HepG2 (cell line): Measurements from ENCODE around the gene PRSS21. TPM values are rescaled to one million over a fixed set of nuclear protein-coding genes. Genes with fewer than 3 reads are reported as not detected.

Experiments
- ARHGAP35 ChIP-seq: sonication (generic); formaldehyde crosslinking; IDR thresholded peaks from 2 replicates; pipeline ENCODE4 v1.9.0; 2022; ENCODE audit warnings: mild to moderate bottlenecking, inconsistent platforms, moderate library complexity, missing genetic modification reagents, borderline replicate concordance
- CEBPZ ChIP-seq: IDR thresholded peaks from 2 replicates; pipeline ENCODE4 v1.6.1; 2012; ENCODE audit warnings: low read length, improper control_type of control experiment
- CREM ChIP-seq, 2 experiments: sonication (generic) in 1 of 2; formaldehyde crosslinking in 1 of 2; IDR thresholded peaks; 2 replicates each; pipeline versions ENCODE4 v1.4.0 to v1.6.1; 2016 to 2020; ENCODE audit warnings: antibody characterized with exemption in 1 of 2, mild to moderate bottlenecking in 1 of 2, missing genetic modification reagents in 1 of 2
- ELF3 ChIP-seq: IDR thresholded peaks from 2 replicates; pipeline ENCODE4 v1.6.1; 2016; ENCODE audit warnings: missing genetic modification reagents, missing compliant biosample characterization
- FOSL1 ChIP-seq: sonication (generic); formaldehyde crosslinking; IDR thresholded peaks from 2 replicates; pipeline ENCODE4 v1.9.0; 2021; ENCODE audit warnings: missing genetic modification reagents, borderline replicate concordance
- FOXM1 ChIP-seq: sonication (generic); formaldehyde crosslinking; IDR thresholded peaks from 2 replicates; pipeline ENCODE4 v1.5.0; 2020; ENCODE audit warnings: missing genetic modification reagents
- HES4 ChIP-seq: sonication (generic); formaldehyde crosslinking; IDR thresholded peaks from 2 replicates; pipeline ENCODE4 v1.9.0; 2021; ENCODE audit warnings: mild to moderate bottlenecking, missing genetic modification reagents, borderline replicate concordance
- KMT2B ChIP-seq: IDR thresholded peaks from 2 replicates; pipeline ENCODE4 v1.6.1; 2016; ENCODE audit warnings: missing genetic modification reagents, missing compliant biosample characterization
- PHF8 ChIP-seq: sonication (generic); formaldehyde crosslinking; IDR thresholded peaks from 2 replicates; pipeline ENCODE4 v1.5.0; 2020; ENCODE audit warnings: missing genetic modification reagents
- POGZ ChIP-seq: sonication (generic); formaldehyde crosslinking; IDR thresholded peaks from 2 replicates; pipeline ENCODE4 v1.4.0; 2020; ENCODE audit warnings: mild to moderate bottlenecking, missing genetic modification reagents
- SNRNP70 ChIP-seq: fragments of 200-400 bp; formaldehyde crosslinking; IDR thresholded peaks from 2 replicates; pipeline ENCODE4 v1.6.1; 2017; ENCODE audit warnings: mild to moderate bottlenecking, low read depth, low read length, moderate library complexity
- XBP1 ChIP-seq: sonication (generic); formaldehyde crosslinking; IDR thresholded peaks from 2 replicates; pipeline ENCODE4 v1.5.0; 2020; ENCODE audit warnings: missing genetic modification reagents
- YEATS4 ChIP-seq: sonication (generic); formaldehyde crosslinking; IDR thresholded peaks from 2 replicates; pipeline ENCODE4 v1.4.0; 2020; ENCODE audit warnings: missing genetic modification reagents, borderline replicate concordance
- ZBTB4 ChIP-seq: sonication (generic); formaldehyde crosslinking; IDR thresholded peaks from 2 replicates; pipeline ENCODE4 v1.4.0; 2020; ENCODE audit warnings: missing genetic modification reagents, mild to moderate bottlenecking, borderline replicate concordance
- ZFAT ChIP-seq: sonication (generic); formaldehyde crosslinking; conservative IDR thresholded peaks from 2 replicates; pipeline ENCODE4 v1.8.1; 2023; ENCODE audit warnings: missing genetic modification reagents, inconsistent platforms
- ZFP37 ChIP-seq: sonication (generic); formaldehyde crosslinking; IDR thresholded peaks from 2 replicates; pipeline ENCODE4 v1.4.0; 2020; ENCODE audit warnings: missing genetic modification reagents, borderline replicate concordance
- ZMYM4 ChIP-seq: sonication (generic); formaldehyde crosslinking; IDR thresholded peaks from 2 replicates; pipeline ENCODE4 v1.8.1; 2023; ENCODE audit warnings: mild to moderate bottlenecking, missing genetic modification reagents
- ZNF143 ChIP-seq: sonication (generic); formaldehyde crosslinking; IDR thresholded peaks from 2 replicates; pipeline ENCODE4 v1.4.0; 2020; ENCODE audit warnings: missing genetic modification reagents
- ZNF44 ChIP-seq: sonication (generic); formaldehyde crosslinking; IDR thresholded peaks from 2 replicates; pipeline ENCODE4 v1.5.1; 2020; ENCODE audit warnings: mild to moderate bottlenecking, missing genetic modification reagents
- ZSCAN30 ChIP-seq: sonication (generic); formaldehyde crosslinking; IDR thresholded peaks from 2 replicates; pipeline ENCODE4 v1.5.0; 2020; ENCODE audit warnings: mild to moderate bottlenecking, missing genetic modification reagents
- polyA plus RNA-seq, 8 experiments: library from polyadenylated mRNA; depleted of rRNA in 3 of 8; stranded (reverse) in 7 of 8; unstranded in 1 of 8; fragments of >200 nt; fragmentation: Illumina TruSeq in 4 of 8; extraction: Trizol in 4 of 8; gene quantifications; 2 replicates each; pipeline versions ENCODE4 v1.2.1 to v1.2.3, GENCODE V29; 2011 to 2016; ENCODE audit warnings: low read depth in 4 of 8, missing spikeins in 1 of 8, mixed read lengths in 1 of 8; ENCODE audit not compliant: insufficient read depth in 1 of 8
- total RNA-seq, 5 experiments: library from RNA; depleted of rRNA; stranded (reverse); fragments of >200 nt; fragmentation: Illumina TruSeq; extraction: Trizol; gene quantifications; 2 replicates each; pipeline ENCODE4 v1.2.3, GENCODE V29; 2016; ENCODE audit warnings: low read depth in 1 of 5

PRSS21 gene
- total and polyA plus RNA-seq, 2 of the 13 experiments (the other 11 are each of a cell fraction or from before 2014, with no cell fraction given) = not detected

GRCh38 chr16:2867987-2868789 lies 51.2 kb downstream of the PRSS21 start (continued):
- TF ChIP-seq ZNF143 (peak; percentile 96), CREM (IDR thresholded peaks at IDR 0.05) (peak; percentile 40; the same call in 1 of the 2 replicates), CREM (CRISPR knock-in tag; IDR thresholded peaks at IDR 0.05) (no peak), KMT2B (CRISPR knock-in tag) (peak; percentile 76), ZBTB4 (no peak), FOSL1 (no peak; the same call in 1 of the 2 replicates), XBP1 (0 out of 2 replicates have a peak, but pooled peaks have one; percentile 39), POGZ (peak; percentile 81), ZFAT (0 out of 2 replicates have a peak, but pooled peaks have one; percentile 33), FOXM1 (no peak), HES4 (CRISPR knock-in tag) (peak; percentile 72; the same call in 1 of the 2 replicates), CEBPZ (no peak), ELF3 (peak; percentile 65), SNRNP70 (no peak), PHF8 (CRISPR knock-in tag) (peak; percentile 94), ARHGAP35 (CRISPR knock-in tag) (peak; percentile 90; the same call in 1 of the 2 replicates), ZMYM4 (peak; percentile 74), ZFP37 (CRISPR knock-in tag) (no peak; the same call in 1 of the 2 replicates), ZNF44 (peak; percentile 29; the same call in 1 of the 2 replicates), YEATS4 (CRISPR knock-in tag) (peak; percentile 80; the same call in 1 of the 2 replicates), ZSCAN30 (CRISPR knock-in tag) (no peak)
